GM18517 (cell line): ENCODE results near the gene TDRD7.

Source experiments
- ATAC-seq: cut with Tn5 transposase; IDR thresholded peaks from one replicate; pipeline ENCODE4 v1.9.1; 2021; ENCODE audit warnings: mild to moderate bottlenecking, moderate library complexity; ENCODE audit not compliant: unreplicated experiment

The TDRD7 gene

GRCh38 chr9:97502984-97503861, 91.3 kb downstream of the TDRD7 start:
- ATAC-seq, result no peak

- no peak for ATAC-seq
Observed at GRCh38 chr9:97503862-97504210, 91.9 kb downstream of the TDRD7 start.

- no peak for ATAC-seq
Observed at GRCh38 chr9:97504381-97505216, 92.7 kb downstream of the TDRD7 start.

GRCh38 chr9:97505845-97506244, 93.9 kb downstream of the TDRD7 start:
- ATAC-seq, result no peak

GRCh38 chr9:97506306-97506705, 94.4 kb downstream of the TDRD7 start:
- ATAC-seq, result no peak

- no peak for ATAC-seq
Observed at GRCh38 chr9:97506787-97507186, 94.9 kb downstream of the TDRD7 start.

- no peak for ATAC-seq
Observed at GRCh38 chr9:97507428-97507984, 95.6 kb downstream of the TDRD7 start.

- ATAC-seq, result no peak
Observed at GRCh38 chr9:97508852-97509251, 97.0 kb downstream of the TDRD7 start.

GRCh38 chr9:97510797-97511654, 99.1 kb downstream of the TDRD7 start:
- no peak for ATAC-seq

GRCh38 chr9:97511655-97512427, 99.9 kb downstream of the TDRD7 start:
- no peak for ATAC-seq

- no peak for ATAC-seq
Observed at GRCh38 chr9:97512966-97513560, 101.2 kb downstream of the TDRD7 start.

GRCh38 chr9:97514531-97514930, 102.6 kb downstream of the TDRD7 start:
- no peak for ATAC-seq

- ATAC-seq, result no peak
Observed at GRCh38 chr9:97515662-97516061, 103.8 kb downstream of the TDRD7 start.

GRCh38 chr9:97516111-97516510, 104.2 kb downstream of the TDRD7 start:
- no peak for ATAC-seq

- no peak for ATAC-seq
Observed at GRCh38 chr9:97517331-97518089, 105.6 kb downstream of the TDRD7 start.

- no peak for ATAC-seq
Observed at GRCh38 chr9:97518166-97518908, 106.4 kb downstream of the TDRD7 start.

GRCh38 chr9:97518909-97519307, 107.0 kb downstream of the TDRD7 start:
- no peak for ATAC-seq

GRCh38 chr9:97519441-97519970, 107.6 kb downstream of the TDRD7 start:
- no peak for ATAC-seq
